Measurements from ENCODE around the gene SH3RF1.
"Not testable (repeated sequence)": the region's sequence is repeated elsewhere in the genome, so short reads cannot be mapped to it uniquely, and the experiment has no call there.

Gene SH3RF1

GRCh38 chr4:169202878-169203277, 67.9 kb downstream of the SH3RF1 start:
- DNase-seq (ENCODE audit: low read depth in 2 of 2, low spot score in 1 of 2), result no peak

- DNase-seq (ENCODE audit: low read depth in 2 of 2, low spot score in 1 of 2), result no peak
These were observed 68.5 kb downstream of the SH3RF1 start for GRCh38 chr4:169202145-169202699.

- DNase-seq (ENCODE audit: low read depth in 2 of 2, low spot score in 1 of 2), result no peak
These were observed 69.3 kb downstream of the SH3RF1 start for GRCh38 chr4:169201222-169202144.

DNA sequence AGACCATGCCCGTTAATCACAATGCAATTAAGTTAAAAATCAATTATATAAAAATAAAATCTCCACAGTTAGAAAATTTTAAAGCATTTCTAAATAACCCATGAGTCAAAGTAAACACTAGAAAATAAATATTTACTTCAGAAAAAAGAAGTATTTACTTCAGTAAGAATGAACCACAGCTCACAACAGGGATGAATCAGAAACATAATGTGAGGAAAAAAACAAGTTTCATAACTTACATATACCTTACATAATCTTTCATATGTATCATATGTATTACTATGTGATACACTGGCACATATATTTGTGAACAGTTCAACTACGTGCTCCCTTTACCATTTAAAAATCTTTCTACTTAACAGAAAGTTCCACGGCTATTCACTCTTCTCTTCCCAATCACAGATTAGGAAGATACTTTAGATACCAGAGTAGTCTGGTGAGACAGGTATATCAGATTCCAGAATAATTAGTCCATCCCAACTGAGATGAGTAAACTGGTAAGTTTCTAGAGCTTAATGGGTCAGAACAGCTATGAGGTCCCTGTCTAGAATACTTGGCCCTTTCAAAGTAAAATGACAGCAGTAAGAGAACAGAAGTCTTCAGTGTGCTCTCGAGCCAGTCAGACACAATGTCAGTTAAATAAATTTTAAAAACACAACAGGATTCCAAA, 70.3 kb downstream of the SH3RF1 start:
- DNase-seq (ENCODE audit: low read depth in 2 of 2, low spot score in 1 of 2), result no peak

DNA sequence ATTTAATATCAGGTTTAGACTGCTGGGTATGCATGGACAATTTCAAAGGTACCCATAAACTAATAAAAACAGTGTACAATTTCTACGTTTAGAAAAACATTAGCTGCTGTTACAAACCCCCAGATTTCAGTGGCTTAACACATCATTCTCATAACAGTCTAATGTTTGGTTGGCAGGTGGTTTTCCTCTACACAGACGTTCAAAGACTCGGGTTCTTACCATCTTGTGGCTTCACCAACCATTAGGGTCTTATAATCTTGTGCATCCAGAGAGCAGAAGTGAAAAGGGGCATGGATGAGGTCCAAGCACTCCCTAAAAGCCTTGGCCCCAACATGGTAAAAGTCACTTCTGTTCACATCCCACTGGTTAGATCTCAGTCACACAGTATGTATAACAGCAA, 71.6 kb downstream of the SH3RF1 start:
- no peak for DNase-seq (ENCODE audit: low read depth in 2 of 2, low spot score in 1 of 2)

GRCh38 chr4:169198167-169198566, 72.6 kb downstream of the SH3RF1 start:
- DNase-seq (ENCODE audit: low read depth in 2 of 2, low spot score in 1 of 2), result no peak

DNA sequence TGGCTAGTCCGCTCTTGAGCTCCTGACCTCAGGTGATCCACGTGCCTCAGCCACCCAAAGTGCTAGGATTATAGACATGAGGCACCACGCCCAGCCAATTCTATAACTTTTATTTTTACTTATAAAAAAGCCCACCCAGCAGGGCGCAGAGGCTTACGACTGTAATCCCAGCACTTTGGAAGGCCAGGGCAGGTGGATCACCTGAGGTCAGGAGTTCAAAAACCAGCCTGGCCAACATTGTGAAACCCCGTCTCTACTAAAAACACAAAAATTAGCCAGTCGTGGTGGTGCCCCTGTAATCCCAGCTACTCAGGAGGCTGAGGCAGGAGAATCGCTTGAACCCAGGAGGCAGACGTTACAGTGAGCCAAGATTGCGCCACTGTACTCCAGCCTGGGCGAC, 73.5 kb downstream of the SH3RF1 start:
- DNase-seq (ENCODE audit: low read depth in 2 of 2, low spot score in 1 of 2), result not testable (repeated sequence)

DNA sequence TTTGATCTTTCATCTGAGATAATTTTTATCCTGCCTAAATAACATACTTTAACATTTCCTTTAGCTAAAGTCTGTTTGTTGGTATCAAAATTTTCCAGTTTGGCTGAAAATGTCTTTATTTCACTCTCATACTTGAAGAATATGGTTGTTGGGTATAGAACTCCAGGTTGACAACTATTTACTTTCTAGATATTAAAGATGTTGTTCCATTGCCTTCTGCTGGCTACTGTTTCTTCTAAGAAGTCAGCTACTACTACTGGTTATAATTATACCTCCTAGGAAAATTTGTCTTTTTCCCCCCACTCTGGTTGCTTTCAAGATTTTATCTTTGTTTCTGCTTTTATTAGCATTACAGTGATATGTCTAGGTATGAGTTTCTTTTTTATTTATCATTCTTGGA, 75.7 kb downstream of the SH3RF1 start:
- DNase-seq (ENCODE audit: low read depth in 2 of 2, low spot score in 1 of 2), result no peak

- not testable (repeated sequence) for DNase-seq (ENCODE audit: low read depth in 2 of 2, low spot score in 1 of 2)
These were observed 80.8 kb downstream of the SH3RF1 start for GRCh38 chr4:169189968-169190367.

DNA sequence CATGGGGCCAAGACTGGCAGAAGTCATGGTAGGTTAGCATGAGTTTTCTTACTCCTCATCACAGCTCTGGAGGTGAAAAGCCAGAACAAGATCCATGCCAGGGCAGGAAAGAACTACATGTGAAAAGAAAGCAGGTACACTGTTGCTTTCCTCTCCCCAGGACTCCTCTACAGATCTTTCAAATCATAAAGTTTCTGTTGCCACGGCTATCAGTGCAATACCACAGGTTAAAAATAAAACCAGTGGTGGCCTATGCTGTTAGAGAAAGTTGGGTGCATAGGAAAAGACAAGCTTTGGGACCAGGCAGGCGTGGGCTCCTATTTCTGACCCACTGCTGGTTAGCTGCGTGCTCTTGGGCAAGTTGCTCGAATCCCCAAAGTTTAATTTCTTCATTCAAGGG, 81.4 kb downstream of the SH3RF1 start:
- no peak for DNase-seq (ENCODE audit: low read depth in 2 of 2, low spot score in 1 of 2)

GRCh38 chr4:169188204-169188603, 82.6 kb downstream of the SH3RF1 start:
- DNase-seq (ENCODE audit: low read depth in 2 of 2, low spot score in 1 of 2), result no peak

DNA sequence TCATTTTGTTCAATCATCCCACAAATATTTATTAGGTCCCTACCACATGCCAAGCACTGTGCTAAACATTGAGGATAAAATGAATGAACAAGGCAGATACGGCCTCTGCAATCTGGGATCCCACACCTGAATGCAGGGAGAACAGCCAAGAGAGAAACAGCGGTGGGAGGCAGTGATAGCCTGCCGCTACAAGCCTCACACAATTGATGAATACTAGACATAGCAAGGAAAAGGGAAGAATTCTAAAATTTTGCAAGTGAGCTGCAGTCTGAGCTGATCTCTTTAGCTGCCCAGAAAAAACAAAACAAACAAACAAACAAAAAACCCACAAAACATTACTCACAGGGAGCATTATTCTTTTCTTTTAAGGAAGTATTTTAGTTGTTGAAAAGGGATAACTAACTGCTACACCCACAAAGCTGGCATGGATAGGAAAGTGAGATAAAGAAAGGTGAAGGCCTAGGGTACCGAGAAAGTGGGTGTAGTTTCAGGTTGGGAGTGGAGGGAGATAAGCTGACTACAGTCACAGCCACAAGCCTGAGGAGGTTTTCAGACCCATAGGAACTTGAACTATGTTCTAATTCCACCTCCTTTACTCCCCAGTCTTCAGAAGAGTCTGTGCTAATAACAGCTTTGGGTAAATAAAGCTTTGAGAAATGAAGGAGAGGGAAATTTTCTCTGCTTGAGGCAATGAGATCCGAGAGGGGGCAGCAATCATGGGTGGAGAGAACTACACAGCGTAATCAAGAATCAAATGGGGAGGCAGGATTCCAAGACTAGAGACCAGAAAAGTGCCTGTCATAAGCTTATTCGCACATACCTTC, 85.4 kb downstream of the SH3RF1 start:
- no peak for DNase-seq (ENCODE audit: low read depth in 2 of 2, low spot score in 1 of 2)

DNA sequence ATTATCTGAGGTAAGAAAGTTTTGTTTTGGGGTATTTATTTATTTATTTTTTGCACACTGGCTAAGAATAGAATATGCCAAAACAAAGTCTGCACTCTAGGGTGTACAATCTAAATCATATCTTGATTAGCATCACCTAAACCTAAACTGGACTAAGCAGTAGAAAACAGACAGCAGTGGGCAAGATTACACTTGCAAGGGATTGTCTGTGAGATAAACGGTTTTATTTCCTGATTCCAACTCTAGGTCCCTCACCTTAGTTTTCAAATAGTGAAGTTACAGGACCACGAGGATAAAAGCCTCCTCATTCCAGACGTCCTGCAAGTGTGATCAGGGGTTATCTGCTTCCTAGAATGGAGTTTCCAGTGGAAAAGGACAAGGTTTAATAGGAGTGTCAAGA, 86.1 kb downstream of the SH3RF1 start:
- DNase-seq (ENCODE audit: low read depth in 2 of 2, low spot score in 1 of 2), result no peak

GRCh38 chr4:169184236-169184635, 86.5 kb downstream of the SH3RF1 start:
- no peak for DNase-seq (ENCODE audit: low read depth in 2 of 2, low spot score in 1 of 2)

- no peak for DNase-seq (ENCODE audit: low read depth in 2 of 2, low spot score in 1 of 2)
These were observed 87.2 kb downstream of the SH3RF1 start for GRCh38 chr4:169183581-169183980.

DNA sequence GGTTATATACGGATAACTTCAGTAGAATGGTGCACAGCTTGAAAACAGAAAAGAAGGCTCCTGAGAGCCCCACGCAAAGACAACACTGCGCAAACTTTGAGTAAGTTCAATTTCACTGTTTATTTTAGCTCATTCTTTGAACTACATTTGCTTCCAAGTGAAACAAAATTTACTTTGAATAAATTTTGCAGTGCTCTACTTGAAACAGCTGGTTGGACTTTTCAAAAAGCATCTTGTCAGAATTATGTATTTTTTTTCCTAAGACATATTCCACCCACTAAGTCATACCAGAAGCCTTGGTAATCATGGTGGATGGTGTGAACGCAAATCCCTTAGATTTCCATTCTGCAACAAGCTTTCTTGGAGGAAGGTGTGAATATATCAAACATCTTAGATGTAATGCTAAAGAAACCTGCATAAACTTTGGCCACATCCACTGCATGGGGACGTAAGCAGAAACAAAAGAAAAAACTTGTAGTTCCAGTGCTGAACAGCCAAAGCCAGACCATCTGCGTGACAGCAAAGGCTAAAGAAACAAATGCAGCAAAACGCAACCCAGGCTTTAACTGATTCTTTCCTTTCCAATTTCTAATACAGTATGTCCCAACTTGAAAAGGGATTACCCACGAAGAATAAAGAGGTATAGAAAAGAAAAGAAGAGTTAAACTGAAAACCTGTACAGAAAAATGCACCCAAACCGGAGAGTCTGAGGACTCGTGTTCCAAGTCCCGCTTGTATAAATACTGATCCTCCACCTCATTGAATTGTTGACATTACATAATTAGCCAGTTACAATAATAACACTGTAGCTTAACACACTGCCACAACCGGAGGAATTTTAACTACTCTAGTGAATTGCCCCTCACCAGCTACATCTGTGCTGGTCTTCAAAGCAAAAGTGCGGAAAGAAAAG, 90.9 kb downstream of the SH3RF1 start:
- DNase-seq (ENCODE audit: low read depth in 2 of 2, low spot score in 1 of 2), result no peak

- DNase-seq (ENCODE audit: low read depth in 2 of 2, low spot score in 1 of 2), result not testable (repeated sequence)
These were observed 92.7 kb downstream of the SH3RF1 start for GRCh38 chr4:169178092-169178491.

DNA sequence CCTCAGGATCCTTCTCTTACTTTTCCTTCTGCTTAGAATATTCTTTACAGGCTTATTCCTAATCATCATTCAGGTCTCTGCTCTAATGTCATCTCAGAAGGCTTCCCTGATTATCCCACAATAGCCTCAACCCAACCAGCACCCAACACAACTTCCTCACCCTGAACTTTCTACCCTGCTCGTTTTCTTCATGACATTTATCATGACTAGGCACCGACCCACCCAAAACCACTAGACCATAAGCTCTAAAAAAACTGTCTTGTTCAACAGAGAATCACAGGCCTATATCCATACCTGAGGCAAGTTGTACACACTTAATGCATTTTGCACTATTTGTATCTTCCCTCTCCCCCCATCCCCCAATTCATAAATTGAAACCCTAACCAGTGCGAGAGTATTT, 95.3 kb downstream of the SH3RF1 start:
- DNase-seq (ENCODE audit: low read depth in 2 of 2, low spot score in 1 of 2), result no peak

DNA sequence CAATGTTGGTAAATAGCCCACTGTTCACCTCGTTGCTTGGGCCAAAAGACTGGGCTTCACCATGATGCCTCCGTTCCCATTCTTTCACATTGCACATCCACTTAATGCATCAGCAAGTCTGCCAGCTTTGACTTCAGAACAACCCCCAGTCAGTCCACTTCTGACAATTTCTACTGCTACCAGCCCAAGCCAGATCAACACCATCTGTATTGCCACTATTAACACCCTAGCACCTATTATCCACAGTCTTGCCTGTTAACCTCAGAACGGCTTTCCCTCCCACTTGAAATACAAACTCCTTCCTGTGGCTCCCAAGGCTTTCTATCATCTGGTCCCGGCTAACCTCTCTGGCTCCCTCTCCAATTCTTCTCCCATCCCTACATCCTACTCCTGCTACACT, 95.7 kb downstream of the SH3RF1 start:
- no peak for DNase-seq (ENCODE audit: low read depth in 2 of 2, low spot score in 1 of 2)

DNA sequence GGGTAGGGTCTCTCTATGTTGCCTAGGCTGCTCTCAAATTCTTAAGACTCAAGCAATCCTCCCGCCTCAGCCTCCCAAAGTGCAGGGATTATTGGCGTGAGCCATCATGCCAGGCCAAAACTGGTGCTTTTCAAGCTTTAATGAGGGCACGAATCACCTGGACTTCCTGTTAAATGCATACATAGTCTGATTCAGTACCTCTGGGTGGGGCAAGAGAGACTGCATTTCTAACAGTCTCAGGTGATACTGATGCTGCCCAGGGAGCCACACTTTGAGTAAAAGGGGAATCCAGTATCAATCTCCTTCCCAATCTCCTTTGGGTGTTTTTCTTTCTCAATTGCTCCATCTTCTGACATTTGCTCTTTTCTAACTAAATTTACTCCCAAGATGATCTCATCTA, 96.5 kb downstream of the SH3RF1 start:
- no peak for DNase-seq (ENCODE audit: low read depth in 2 of 2, low spot score in 1 of 2)

Measured in stimulated activated CD8-positive, alpha-beta memory T cell treated with anti-CD3 and anti-CD28 coated beads, Interleukin-4, amount 100 ng/mL, for 1 hour (primary cell).